Ishikawa (cell line): ENCODE measurements around the gene NBDY.

ENCODE experiments used
- EP300 ChIP-seq: IDR thresholded peaks from 2 replicates; pipeline ENCODE4 v1.6.1; 2012; ENCODE audit warnings: borderline replicate concordance
- MAX ChIP-seq: IDR thresholded peaks from 2 replicates; pipeline ENCODE4 v1.6.1; 2012
- NFIC ChIP-seq: IDR thresholded peaks from 2 replicates; pipeline ENCODE4 v1.6.1; 2012
- RAD21 ChIP-seq: IDR thresholded peaks from 2 replicates; pipeline ENCODE4 v1.6.1; 2012; ENCODE audit warnings: low read depth
- TAF1 ChIP-seq: IDR thresholded peaks from 2 replicates; pipeline ENCODE4 v1.6.1; 2012; ENCODE audit warnings: low read depth, mild to moderate bottlenecking
- TEAD4 ChIP-seq: IDR thresholded peaks from 2 replicates; pipeline ENCODE4 v1.6.1; 2012
- YY1 ChIP-seq: IDR thresholded peaks from 2 replicates; pipeline ENCODE4 v1.6.1; 2012; ENCODE audit warnings: low read depth
- ZBTB7A ChIP-seq: IDR thresholded peaks from 2 replicates; pipeline ENCODE4 v1.6.1; 2012; ENCODE audit warnings: low read depth
- TF ChIP-seq, protein P1 (sequence below): IDR thresholded peaks from 2 replicates; pipeline ENCODE4 v1.6.1; 2012

DNA sequence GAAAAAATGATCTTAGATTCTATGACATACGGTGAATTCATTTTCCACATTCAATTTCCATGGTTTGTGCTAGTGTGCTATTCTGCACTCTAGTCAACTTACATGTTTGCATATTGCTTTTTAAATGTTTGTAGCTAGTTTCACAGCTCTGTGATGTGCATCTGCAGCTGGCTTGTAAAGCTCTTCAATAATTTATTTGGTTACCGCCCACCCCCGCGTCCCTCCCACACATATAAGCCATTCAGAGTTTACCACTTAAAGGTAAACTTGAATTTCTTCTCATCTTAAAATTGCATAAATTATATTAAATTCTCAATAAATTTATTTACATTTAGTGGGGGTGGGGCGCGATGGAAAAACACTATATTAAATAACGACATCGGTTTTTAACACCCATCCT, 291 bp upstream of the NBDY start:
- TF ChIP-seq RAD21 (no peak), MAX (no peak), ZBTB7A (no peak), EP300 (no peak), TAF1 (no peak), TEAD4 (no peak), YY1 (no peak), NFIC (no peak)
- TF ChIP-seq, protein P1, sequence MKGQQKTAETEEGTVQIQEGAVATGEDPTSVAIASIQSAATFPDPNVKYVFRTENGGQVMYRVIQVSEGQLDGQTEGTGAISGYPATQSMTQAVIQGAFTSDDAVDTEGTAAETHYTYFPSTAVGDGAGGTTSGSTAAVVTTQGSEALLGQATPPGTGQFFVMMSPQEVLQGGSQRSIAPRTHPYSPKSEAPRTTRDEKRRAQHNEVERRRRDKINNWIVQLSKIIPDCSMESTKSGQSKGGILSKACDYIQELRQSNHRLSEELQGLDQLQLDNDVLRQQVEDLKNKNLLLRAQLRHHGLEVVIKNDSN = no peak
